Activated naive CD8-positive, alpha-beta T cell treated with anti-CD3 and anti-CD28 coated beads, Interleukin-2, amount 50 U/mL, for 16 hours (primary cell): Measurements from ENCODE around the gene METTL25B.
"Not testable (repeated sequence)": the region's sequence is repeated elsewhere in the genome, so short reads cannot be mapped to it uniquely, and the experiment has no call there.

ENCODE experiments used
- DNase-seq: peaks from one replicate; pipeline ENCODE4 v3.0.0-alpha.2; 2020; ENCODE audit warnings: low read depth, low spot score

The METTL25B gene

DNA sequence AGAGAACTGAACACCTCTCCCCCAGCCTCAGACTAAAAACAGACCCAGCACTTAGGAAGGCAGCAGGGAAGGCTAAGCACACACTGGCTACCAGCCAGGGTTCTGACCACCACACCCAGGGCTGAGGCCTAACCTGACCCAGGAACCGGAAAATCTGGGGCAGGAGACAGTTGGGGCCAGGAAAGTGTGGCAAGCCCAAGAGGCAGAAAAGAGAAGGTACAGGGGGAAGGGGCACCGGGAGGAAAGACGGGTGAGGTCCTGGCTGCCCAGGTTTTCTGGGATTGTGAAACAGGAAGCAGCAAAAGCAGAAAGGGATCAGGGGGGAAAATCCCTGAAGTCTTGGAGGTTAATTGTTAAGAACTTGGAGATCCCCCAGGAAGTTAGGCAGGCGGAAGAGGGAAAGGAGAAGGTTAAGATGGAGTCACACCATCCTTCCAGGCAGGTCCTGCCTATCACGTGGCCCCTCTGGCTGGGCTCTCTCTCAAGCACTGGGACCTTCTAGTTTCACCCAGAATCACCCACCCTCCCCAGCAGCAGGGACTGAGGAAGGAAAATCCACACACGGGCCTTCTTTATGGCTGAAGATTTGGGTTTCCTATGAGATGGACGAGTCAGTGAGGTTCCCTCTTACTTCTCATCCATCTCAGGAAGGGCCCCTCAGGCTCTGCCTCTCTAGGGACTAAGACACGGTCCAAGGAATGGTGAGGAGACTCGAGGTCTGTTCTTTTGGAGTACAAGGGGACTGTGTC lies 20.6 kb downstream of the METTL25B start:
- no peak for DNase-seq

DNA sequence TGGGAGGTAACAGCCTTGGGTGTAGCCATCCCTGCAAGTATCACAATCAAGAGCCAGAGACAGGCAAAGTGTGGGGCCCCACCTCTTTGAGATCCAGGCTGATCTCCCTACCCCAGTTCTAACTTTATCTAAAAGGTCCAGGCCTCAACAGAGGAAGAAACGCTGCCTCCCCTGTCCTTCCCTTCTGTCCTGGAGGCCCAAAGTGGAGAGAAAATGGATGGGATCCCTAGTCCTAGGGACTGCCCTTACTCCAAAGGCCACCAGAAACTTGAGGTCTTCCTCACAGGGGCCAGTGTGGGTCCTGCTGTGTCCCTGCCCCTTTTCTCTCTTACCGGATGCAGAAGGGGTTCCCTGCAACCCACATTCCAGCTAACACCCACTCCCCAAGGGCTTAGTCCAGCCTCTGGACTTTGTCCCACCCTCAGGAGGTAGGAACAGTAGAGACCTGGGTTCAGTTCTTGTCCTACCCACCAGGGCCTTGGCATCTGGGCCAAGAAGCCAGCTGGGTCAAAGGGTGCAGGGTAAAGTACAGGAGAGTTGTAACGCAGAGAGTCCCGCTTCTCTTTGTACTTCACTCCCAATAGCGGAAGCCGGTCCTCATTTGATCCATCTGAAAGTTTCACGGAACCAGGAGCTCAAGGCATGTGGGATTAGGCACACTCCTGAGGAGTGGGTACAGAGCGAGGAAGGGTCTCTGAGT lies 21.3 kb downstream of the METTL25B start:
- no peak for DNase-seq

DNA sequence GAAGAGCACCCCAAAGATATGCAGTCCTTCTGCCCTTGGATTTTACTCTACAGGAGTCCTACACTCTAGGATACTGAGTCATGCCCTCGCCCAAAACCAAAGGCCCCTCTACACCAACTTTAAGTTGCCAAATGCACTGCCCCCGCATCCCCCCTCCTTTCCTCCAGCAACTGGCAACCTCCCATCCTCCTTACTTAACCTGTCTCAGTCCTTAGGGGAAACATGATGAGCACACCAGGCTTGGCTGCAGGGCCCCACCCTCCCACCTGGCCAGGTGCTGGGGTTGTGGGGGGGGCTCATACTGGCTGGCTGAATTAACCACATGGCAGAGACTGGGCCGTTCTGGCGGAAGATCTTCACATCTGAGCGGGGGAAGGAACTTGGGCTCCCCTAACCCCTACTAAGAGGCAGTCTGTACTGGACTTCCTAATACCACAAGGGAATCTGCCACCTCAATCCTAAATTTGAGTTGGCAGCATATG lies 22.0 kb downstream of the METTL25B start:
- peak; percentile 17 for DNase-seq

DNA sequence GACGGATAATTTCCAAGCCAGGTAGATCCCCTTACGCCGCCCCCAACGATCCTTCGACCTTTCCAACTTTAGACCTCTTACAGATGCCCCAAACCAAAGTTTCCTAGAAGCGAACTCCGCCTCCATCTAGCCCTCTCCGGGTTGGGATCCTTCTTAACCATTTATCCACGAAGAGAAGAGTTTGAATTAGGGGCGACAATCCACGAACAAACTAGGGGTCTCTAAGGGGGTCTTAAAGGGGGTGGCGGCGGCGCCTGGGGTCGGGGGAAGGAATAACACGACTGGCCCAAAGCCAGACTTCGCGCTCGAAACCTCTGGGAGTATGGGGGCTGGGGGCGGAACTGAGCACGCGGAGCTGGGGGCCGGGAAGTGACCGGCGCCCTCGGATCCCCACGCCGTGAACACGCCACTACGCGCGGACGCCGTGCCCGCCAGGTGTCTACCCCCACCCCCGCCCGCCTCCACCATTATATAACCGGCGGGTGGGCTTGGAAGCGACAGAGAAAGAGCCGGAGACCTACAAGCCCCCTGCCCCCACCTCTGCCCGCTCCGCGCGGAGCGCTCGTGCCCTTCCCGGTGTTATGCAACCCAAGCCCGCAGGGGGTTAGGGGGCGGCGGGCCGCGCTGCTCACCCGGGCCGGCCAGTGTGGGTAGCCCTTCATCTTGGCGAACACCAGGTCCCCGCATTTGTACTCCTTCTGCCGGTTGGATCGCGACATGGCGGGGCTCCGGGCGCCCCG lies 22.6 kb downstream of the METTL25B start:
- DNase-seq: no peak

DNA sequence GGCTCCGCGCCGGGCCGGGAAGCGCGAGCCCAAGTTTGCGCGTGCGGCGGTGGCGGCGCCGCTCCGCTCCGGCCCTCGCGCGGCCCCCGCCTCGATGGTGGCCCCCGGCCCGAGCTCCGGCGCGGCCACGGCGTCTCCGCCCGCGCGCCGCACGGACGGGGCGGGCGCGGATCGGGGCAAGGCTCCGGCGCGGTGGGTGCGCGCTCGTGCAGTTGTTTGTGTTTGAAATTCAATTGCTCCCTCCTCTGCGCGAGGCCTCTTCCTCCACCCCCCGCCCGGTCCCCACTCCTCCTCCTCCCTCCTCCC lies 23.1 kb downstream of the METTL25B start, which contains the start of gene HDGF:
HDGF (minus strand) TSS at position 225 of the 306 bp plus-strand sequence. CDS start 246 bp downstream, outside the sequence.
- DNase-seq: no peak

DNA sequence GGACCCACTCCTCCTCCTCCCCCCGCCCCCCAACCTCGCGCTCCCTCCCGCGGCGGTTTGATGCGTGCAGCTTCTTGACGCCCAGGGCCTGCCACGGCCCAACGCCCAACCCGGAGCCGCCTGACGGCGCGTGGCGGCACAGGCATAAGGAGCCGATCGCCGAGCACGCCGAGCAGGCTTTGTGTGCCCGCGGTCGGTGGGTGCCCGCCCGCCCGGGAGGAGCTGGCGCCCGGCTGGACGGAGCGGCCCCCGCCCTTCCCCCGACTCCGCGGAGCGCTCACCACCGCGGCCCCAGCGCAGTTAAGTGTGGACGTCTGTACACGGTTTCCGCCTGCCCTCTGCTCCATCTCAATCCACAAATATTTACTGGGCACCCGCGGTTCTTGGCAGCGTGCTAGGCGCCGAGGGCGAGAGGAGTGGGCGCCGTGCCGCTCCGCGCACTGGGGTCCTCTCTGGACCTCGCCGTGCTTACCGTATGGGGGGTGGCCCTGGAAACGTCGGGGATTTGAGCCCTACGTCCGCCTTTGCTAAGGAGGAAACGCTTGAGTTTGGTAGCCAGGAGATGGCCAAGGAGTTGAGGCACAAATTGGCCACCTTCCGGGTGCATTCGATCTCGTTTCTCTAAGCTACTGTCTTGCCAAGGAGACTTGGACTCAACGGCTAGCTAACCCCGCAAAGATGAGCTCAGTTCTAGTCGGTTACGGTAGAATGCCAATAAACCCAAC lies 23.6 kb downstream of the METTL25B start:
- DNase-seq: peak; percentile 98

DNA sequence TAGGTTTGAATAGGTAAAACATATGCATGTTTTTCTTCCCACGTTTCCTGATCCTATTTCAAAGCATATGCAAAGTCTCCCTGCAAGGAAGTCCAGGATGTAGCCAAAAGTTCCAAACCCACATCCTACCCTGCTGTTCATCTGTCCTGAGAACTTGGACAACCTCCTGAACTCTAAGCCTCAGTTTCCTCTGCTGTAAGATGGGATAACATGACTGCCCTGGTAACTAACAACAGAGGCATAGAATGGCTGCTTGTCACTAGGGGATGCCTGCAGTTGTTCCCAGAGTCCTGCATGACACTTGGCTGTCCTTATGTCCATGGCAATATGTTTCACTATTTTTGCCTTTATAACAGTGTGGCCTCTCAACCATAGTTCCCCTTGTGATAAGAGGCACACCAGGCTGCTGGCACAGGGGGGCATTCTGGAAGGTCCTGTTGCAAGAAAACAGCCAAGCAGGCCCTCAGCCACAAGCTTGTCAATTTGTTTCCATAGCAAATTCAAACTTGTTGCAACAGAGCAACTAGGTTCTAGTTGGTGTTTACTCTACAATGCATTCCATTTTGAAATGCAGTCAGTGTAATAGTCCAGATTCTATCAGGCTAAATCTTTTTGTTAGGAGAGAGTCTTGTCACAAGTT lies 24.7 kb downstream of the METTL25B start:
- DNase-seq: no peak

DNA sequence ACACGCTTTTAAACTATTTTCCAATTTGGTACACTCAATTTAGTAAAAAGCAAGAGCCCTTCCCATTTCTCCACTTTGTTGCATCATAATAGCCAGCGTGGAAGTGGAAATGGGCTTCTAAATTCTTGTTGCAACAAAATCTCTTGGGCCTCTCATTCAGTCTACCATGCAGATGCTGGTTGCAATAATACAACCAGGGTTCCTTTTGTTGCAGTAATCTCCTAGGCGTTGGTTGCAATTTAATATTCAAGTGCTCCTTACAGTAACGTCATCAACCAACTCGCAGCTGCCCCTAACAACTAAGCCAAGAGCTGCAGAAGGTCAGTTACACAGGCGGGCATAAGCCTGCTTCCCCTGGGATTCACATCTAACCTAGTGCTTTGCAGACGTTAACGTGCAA lies 25.9 kb downstream of the METTL25B start:
- no peak for DNase-seq

DNA sequence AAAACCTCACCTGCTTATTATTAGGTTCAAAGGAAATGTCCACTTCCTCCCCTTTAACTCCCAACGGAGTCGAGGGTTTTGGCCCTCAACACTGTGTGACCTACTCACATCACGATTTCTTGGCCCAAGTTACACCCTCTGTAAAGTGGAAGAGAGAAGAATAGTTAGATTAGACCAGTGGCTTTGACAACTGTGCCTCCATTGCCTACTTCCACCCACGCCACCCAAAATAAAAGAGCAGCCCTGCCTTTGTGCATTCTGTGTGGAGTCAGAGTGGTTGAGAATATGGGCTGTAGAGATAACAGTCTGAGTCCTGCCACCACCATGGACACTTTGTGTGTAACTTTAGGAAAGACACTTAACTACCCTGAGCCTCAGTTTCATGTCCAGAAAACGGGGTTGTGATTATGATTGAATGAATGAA lies 27.3 kb downstream of the METTL25B start:
- no peak for DNase-seq

DNA sequence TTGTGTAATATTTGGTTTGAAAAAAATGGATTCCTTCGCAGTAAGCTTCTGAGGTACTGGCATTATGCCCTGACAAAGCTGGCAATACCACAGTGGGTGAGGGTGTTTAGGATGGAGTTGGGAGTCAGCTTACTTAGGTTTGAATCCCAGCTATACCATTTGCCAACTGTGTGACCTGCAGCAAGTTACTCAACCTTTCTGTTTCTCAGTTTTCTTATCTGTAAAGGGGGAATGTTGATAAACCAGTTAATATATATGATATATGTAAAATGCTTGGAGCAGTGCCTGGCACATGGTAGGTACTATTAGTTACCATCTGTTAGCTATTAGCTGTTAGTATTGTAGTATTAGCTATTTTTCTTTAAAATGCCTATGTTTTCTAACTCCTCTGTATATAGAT lies 28.1 kb downstream of the METTL25B start:
- no peak for DNase-seq

DNA sequence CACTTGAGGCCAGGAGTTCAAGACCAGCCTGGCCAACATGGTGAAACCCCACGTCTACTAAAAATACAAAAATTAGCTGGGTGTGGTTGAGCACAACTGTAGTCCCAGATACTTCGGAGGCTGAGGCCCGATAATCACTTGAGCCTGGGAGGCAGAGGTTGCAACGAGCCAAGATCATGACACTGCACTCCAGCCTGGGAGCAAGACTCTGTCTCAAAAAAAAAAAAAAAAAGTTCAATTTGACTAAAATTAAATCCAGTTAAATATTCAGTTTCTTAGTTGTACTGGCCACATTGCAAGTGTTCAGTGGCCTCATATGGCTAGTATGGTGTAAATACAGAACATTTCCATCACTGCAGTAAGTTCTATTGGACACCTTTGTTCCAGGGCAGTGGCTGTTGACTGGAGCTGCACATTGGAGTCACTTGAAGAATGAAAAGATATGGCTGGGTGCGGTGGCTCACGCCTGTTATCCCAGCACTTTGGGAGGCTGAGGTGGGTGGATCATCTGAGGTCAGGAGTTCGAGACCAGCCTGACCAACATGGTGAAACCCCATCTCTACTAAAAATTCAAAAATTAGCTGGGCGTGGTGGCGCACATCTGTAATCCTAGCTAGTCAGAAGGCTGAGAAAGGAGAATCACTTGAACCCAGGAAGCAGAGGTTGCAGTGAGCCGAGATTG lies 29.4 kb downstream of the METTL25B start:
- DNase-seq: not testable (repeated sequence)

DNA sequence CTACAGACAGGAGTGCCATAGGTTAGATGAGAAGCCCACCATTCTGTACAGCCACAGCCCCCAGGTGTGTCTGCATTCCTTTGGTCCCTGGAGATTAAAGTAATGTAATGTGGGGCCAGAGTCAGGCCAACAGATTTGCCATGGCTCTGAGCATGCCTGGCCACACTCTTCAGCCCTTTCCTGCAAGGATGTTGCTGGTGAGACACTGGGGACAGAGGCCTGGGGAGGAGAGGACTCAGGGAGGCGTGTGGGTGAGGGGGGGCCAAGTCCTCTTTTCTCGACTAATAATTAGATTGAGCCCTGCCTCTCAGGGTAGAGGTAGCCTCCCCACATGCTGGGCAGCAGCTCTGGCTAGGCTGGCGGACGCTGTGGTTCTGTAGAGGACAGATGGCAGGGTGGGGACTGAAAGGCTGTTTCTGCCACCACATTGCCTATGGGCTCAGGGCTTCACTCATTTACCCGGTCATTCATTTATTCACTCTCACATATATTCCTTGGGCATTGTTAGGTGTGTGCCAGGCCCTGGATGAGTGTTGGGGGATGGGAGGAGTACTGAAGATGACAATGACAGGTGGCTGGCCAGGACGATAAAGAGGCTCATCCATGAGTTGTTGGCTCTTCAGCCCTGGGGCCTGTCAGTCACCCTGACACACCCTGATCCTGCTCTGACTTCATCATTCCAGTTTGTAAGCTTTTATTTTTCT lies 32.0 kb downstream of the METTL25B start:
- no peak for DNase-seq

DNA sequence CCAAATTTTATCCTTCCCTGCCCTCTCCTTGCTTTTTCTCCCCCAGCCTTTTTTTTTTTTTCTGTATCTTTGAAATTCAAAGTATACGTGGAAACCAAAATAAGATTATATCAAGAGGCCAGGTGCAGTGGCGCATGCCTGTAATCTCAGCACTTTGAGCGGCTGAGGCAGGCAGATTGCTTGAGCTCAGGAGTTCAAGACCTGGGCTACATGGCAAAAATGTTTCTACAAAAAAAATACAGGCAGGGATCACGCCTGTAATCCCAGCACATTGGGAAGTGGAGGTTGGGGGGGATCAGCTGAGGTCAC lies 32.5 kb downstream of the METTL25B start:
- DNase-seq: no peak

DNA sequence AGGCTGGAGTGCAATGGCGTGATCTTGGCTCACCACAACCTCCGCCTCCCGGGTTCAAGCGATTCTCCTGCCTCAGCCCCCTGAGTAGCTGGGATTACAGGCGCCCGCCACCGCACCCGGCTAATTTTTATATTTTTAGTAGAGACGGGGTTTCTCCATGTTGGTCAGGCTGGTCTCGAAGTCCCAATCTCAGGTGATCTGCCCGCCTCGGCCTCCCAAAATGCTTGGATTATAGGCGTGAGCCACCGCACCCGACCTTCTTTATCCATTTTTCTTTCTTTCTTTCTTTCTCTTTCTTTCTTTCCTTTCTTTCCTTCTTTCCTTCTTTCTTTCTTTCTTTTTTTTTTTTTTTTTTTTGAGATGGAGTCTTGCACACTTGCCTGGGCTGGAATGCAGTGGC lies 36.9 kb downstream of the METTL25B start:
- not testable (repeated sequence) for DNase-seq

DNA sequence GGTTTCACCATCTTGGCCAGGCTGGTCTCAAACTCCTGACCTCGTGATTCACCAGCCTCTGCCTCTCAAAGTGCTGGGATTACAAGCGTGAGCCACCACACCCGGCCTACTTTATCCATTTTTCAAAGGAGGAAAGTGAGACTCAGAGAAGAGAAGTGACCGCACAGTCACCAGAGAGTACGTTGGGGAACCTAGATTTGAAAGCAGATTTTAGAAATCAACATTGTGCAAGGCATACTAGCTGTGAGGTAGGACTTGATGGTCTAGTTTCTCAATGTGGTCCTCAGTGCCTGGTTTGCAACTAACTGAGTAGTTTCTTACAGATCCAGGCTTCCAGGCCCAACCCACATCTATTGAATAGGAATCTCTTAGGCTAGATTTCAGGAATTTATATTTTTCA lies 37.4 kb downstream of the METTL25B start:
- DNase-seq: no peak

DNA sequence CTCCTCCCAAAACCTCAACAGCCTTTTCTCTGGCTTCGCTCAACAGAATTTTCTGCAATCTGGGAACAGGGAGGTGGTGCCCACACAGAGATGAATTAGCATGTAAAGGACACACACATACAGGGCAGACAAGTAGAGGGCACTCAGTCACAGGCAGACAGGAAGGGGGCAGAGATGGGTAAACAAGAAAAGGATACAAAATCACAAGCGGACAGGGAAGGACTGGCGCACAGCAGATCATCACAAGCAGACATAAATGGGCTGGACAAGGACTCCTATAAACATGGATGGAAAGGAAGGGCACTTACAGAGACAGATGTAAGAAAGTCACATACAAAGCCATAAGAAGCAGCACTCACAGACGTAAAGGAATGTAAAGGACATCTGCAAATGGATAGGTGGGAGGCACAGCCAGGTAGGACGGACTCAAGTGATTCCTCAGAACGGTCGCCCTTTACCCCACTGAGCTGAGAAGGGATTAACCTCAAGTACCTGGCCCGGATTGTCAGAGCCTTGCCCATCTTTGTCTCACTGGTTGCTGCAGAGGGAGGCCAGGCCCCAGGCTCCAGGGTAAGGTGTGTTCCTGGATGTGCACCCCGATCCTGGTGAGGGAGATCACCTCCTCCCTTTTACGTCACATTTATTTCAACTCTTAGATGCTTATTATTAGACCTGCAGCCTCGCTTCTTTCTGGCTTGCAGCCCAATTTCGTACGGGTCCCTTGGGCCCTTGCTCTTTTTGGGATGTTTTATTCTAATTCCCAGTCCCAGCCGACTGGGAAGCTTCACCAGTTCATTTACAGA lies 38.2 kb downstream of the METTL25B start:
- DNase-seq: no peak

DNA sequence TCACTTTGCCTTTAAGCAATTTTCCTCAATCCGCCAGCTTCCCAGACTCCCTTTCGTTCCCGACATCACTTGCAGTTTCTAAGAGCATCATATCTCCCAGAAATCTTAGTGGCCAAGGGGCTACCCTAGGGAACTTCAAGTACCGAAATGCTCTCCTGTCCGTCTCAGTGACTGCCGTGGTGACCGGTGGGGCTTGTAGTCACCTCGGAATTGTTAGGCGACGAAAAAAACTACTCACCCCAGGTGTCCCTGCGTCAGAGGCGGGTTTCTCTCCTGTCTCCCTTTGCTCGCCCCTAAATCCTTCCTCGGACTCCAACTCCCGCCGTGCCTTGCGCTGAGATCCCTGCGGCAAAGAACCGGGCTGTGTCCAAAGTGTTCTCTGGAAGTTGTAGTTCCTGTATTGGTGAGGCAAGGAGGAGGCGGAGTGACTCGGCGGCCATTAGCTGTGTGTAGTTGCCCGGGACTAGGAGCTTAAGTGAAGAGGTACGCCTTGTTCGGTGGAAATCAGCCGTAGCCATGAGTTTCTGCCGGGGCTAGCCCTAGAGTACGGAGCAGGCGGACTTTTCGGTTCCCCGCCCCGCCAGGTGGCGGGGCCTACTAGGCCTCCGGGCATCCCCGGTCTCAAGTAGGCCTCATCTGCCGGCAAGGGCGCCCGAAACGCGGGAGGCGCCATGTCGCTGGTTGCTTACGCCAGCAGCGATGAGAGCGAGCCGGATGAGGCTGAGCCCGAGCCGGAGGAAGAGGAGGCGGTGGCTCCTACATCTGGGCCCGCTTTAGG lies 39.0 kb downstream of the METTL25B start, which contains the start of gene PRCC:
PRCC (plus strand) TSS at position 435 of the 778 bp plus-strand sequence; CDS start at position 672, 237 bp downstream.
- DNase-seq: peak; percentile 93

DNA sequence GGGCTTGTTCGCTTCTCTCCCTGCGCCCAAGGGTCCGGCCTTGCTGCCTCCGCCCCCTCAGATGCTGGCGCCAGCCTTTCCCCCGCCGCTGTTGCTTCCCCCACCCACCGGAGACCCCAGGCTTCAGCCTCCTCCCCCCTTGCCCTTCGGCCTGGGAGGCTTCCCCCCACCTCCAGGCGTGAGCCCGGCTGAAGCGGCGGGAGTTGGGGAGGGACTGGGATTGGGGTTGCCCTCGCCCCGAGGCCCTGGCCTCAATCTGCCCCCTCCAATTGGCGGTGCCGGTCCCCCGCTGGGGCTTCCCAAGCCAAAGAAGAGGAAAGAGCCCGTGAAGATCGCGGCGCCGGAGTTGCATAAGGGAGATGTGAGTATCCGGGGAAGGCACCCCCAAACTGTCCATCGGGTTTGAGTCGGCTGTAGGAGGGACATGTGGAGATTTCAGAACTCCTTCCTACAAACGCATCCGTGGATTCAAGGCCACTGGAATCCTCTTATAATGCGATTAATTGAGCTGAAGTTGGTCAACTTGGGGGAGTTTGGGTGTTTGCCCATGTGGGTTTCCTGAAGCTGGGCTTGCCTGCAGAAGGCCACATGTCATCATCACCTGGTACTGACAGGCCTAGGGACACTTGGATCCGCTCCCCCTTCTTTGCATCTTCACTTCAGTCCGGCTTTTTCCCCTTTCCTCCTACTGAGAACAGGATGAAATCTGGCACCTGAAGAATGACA lies 39.8 kb downstream of the METTL25B start:
- DNase-seq: peak; percentile 12
